ENCODE data around the gene NELFA.

Gene NELFA

DNA sequence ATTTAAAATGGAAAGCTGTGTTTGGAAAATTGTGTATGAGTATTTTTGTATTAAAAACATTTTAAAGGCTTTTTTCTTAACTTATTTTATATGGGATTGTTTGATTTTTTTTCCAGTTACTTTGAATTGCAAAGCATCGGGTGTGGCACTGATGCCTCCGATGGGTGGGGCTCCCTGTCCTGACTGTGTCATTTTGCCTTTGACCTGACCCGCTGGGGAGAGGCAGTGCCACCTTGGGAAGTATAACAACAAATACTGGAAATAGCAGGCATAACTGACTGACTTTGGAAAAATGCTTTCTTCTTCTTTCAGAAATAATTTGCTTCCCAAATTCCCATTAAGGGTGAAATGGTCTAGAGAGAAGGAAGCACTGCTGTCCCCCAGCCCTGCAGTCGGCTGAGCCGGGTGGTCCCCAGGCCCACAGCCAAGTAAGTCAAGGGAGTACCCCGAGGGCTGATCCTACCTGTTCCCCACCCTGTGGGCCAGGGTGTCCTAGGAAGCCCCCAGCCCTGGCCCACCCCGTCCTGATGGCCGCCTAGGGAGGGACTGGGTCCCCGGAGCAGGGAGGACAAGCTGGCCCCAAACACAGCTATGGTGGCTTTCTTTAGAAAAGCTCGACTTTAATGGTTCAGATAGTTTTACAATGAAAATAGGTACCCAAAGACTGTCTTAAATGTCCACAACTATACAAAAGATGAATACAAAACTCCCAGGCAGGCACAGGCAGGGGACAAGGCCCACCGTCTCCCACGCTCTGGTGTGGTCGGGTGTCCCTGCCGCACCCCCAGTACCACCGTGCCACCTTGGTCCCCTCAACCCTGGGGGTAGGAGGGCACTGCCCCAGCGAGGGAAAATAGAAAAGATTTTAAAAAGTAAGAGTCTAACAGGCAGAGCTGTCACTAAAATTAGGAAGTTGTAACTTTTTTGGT is 26.4 kb downstream of the NELFA start:
- DNase-seq (ENCODE audit: low read depth): no peak

DNA sequence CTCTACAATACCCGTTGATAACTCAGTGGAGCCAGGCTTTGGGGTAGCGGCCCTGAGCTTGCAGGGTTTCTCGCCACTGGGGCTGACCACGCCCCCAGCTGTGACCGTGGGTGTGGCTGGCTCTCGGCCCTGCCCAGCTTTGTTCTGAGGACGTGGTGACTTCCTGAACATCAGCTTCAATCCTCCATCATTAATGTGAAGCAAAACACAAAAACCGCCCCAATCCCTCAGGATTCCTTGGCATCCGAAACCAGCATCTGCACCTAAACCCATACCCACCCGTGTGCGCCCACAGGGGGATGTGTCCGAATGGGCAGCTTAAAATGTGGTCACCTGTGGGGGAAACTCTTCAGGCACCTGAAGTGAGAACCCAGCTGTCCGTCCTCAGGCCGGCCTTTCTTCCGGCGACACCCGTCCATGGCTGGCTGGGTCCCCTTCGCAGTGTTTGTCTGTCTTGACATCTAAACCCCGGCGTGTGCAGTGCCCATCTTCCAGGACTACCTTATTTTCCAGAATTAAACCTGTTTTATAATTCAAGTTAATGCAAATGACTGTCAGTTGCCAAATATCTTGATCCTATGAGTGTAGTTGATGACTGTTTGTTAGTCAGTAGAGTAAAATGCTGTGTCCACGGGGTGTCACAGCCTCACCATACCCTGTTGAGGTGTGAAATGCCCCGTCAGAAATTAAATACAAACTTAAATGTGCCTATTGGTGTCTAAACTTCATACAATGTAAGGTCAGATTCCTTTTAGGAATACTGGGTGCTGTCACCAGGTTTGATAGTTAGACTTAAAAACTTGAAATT is 27.3 kb downstream of the NELFA start:
- DNase-seq (ENCODE audit: low read depth): no peak

DNA sequence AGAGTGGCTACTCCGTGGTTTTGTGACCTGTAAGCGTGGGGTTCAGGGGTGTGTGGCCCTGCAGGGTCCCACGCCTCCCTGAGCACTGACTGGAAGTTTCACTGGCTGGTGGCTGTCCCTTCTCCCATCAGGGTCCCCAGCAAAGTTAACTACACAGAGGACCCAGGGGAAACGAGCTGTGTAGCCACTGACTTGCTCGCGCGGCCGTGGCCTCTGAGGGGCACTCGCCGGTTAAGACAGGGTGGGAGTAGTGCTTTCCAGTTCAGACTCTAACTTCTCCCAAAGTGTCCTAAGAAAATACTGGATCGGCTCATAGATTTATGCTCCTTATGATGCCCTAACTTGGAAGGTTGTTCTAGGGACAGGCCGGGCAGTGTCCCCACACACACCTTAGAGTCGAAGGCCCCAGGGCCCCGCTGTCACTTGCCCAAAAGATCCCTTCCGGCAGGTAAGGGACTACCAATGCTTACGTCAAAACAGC is 28.2 kb downstream of the NELFA start:
- DNase-seq (ENCODE audit: low read depth): no peak

DNA sequence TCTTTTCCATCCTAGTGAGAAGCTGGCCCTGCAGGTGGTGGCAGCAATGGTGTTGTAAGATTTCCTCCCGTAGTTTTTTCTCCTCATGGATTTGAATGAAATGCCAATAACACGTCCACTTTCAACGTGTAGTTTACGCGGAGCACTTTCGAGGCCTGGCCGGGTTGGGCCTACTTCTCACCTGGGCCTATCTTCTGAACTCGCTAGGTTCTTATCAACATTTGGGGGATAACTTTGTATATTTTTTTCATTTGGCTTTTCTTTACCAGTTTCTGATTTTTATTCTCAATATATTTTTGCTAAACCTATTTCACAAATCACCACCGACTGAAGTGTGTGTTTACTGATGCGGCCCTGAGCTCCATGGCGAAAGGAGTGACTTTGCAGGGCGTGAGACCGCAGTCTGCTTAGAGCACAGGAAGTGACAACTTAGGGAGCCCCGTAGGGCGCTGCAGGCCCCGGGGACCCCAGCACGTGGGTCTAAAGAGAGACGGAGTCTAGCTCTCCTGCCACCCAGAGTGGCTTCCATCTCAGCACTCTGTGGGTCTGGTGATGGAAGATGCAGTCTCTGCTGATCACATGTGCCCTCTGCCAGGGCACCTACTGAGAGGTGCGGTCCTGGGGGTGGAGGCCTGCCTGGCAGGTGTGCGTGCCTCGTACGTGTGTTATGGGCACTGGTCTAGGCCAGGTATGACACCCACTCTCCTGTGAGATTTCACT is 29.1 kb downstream of the NELFA start:
- DNase-seq (ENCODE audit: low read depth): no peak

DNA sequence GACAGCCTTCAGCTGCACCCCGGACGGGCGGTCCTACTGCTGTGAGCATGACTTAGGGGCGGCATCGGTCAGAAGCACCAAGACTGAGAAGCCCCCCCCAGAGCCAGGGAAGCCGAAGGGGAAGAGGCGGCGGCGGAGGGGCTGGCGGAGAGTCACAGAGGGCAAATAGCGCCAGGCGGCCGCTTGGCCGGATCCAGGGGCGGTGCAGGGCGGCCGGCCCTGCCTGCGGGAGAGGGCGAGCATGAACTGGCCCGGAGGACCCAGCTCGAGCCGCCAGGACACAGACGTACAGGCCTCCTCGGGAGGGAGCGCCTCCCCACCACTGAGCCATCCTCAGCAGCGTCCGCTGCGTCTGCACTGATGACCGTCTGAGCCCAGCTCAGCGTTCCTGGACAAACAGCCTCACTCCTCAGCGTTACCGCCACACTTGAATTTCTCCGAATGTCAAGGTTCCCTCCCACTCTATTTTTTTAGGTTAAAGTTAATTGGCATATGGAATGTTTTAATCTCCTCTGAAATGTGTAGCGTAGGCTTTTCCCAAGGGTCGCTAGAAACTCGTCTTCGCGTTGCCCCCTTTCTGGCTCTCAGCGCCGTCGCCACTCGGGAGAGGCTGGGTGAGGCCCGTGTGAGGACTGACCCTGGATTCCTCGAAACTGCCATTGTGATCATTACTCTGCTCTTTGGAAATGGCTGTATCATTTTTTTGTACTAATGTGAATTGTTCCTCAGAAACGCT is 29.9 kb downstream of the NELFA start:
- no peak for DNase-seq (ENCODE audit: low read depth)

DNA sequence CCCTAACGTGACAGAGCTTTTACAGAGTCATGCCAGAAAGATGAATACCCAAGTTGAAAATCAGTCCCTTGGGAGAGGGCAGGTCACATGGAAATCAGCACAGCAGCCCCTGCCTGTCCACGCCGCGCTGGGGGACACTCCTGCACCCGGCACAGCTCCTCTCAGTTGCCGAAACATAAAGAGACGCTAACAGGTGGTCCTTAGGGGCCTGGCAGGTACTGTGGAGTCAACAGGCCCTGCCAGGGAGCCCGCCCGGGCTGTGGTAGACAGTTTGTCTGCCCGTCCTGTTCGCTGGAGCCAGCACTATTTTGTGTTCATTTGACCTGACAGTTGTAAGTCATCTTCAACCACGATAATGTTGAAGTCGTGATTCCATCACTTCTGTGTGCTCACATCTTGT is 30.5 kb downstream of the NELFA start:
- no peak for DNase-seq (ENCODE audit: low read depth)

- no peak for DNase-seq (ENCODE audit: low read depth)
Observed at GRCh38 chr4:1976416-1977352, 32.1 kb downstream of the NELFA start.

DNA sequence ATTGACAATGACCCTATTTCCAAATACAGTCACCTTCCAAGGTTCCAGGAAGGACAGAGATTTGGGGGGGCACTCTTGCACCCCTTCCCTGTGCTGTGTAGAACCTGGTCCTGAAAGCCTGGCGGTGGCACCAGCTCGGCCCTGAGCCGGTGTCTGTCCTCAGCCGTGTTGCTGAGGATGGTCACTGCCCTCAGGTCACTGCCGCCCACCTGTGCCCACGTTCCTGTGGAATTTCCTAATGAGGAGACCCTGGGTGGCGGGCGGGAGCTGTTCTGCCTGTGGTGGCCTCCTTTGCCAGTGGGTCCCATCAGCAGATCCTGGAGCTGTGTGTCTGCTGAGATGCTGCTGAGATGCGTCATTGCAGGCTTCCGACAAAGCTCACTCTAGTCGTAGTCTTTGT is 32.9 kb downstream of the NELFA start:
- no peak for DNase-seq (ENCODE audit: low read depth)

- no peak for DNase-seq (ENCODE audit: low read depth)
Observed at GRCh38 chr4:1975391-1975801, 33.4 kb downstream of the NELFA start.

- DNase-seq (ENCODE audit: low read depth): no peak
Observed at GRCh38 chr4:1974840-1975239, 33.9 kb downstream of the NELFA start.

DNA sequence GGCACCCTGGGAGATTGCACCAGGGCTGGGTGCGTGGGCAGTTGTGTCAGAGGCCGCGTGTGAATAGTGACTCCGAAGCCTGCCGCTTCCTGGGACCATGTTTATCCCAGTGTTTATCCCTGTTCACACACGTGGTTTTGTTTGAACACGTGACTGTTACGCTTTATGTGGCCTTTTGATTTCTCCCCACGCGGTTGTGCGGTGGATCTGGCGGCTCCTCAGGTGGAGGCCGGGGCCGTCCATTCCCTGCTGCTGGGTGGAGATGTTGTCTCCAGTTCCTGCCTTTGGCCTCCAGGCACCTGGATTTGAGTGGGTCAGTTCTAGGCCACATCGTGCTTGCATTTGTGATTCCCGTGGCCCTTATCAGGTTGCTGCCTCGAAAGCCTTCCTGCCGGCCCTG is 35.1 kb downstream of the NELFA start:
- DNase-seq (ENCODE audit: low read depth): no peak

- DNase-seq (ENCODE audit: low read depth): no peak
Observed at GRCh38 chr4:1973218-1973617, 35.6 kb downstream of the NELFA start.

- DNase-seq (ENCODE audit: low read depth): no peak
Observed at GRCh38 chr4:1972414-1972813, 36.4 kb downstream of the NELFA start.

DNA sequence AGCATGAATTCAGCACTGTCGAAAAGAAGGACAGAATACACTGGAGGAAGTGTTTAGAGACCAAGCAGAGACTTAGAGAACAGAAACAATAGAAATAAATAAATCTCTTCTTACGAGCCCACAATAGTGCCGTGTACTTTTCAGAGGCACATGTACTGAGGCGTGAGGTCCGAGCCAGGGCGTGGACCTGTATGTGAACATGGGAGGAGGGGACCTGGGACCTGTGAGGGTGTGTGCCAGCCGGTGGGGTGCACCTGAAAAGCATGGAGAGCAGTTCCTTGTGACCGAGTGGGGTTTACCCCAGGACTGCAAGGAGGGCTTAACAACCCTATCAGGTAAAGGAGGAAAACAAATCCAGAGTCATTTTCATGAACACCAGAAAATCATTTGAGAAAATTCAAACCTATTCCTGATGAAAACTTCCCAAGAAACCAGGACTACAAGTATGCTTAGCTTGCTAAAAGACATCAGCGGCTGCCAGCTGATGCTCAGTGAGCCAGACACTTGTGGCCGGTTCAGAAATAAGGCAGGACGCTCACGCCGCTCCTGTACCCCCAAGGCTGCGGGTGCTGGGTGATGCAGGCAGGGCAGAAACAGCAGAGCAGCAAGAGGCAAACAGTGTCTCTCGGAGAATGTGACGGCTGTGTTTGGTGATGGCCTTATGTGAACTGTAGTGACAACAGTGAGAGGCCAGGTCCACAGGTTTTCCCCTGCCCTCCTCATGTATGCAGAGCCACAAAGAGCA is 37.1 kb downstream of the NELFA start:
- no peak for DNase-seq (ENCODE audit: low read depth)

DNA sequence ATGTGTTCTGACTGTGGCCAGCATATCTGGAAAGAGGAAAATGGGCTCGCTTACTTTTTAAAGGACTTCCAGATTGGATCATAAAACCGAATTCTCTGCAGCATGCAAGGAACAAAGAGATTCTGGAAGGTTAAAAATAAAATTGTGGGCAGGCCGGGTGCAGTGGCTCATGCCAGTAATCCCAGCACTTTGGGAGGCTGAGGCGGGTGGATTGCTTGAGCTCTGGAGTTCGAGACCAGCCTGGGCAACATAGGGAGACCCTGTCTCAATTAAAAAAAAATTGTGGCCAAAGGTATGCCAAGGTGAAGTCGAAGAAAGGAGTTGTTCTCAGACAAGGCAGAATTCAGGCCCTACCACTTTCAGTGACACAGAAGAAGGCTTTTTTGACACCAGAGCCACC is 37.8 kb downstream of the NELFA start:
- DNase-seq (ENCODE audit: low read depth): no peak

DNA sequence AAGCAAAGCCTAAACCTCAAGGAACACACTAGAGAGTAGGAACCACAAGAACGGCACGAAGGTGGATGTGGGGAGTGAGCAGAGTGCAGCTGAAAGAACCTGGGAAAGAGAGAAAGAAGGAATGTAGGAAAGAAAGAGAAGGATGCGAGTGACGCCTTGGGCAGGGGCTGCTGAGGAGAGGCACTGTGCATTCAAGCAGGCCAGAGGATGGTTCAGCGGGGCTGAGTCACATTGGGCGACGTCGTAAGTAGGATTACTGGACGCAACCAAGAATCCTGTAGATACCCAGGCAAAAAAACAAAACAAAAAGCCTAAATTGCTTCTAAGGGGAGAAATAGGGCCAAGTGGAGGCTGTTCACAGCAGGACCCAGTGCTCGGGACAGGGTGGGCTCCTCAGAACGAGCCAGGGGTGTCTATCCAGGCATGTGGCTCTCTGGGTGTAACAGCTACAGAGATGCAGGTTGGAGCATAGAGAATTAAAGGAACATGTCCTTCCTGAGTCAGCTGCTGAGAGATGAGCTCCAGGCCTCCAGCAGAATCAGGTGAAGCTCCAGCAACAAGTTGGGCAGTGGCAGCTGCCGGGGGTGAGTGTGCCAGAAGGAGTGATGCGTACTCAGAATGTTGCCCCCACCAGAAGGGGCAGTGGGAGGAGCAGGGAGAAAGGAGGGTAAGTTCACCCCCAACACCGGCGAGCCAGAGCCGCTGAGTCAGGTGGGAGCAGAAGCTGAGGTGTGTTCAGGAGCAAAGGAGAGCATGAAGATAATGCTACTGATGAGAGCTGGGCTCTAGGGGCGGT is 38.6 kb downstream of the NELFA start:
- no peak for DNase-seq (ENCODE audit: low read depth)

DNA sequence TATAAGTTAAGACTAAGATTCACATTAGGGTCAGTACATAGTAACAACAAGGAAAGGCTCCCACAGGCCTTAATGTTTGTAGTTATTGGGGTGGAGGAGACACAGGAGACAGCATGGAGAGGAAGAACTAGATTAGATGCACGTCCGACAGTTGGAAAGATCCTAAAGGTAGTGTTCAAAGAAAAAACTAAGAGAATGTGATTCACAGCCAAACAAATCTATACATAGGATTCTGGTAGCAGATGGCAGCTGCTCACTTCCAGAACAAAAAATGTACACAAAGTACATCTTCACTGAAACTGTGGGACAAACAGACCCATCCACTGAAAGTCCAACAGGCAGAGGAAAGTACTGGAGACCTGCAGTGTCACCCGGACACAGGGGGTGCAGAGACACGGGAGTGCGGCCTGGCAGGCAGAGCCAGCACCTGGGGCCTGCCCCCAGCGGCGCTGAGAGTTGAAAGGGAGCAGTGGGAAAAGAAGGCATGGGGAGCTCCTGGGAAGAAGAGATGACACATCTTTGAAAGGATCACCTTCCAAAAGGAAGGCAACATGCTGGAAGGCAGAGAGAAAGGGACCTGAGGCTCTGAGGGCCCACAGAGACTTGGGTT is 40.0 kb downstream of the NELFA start:
- DNase-seq (ENCODE audit: low read depth): no peak

DNA sequence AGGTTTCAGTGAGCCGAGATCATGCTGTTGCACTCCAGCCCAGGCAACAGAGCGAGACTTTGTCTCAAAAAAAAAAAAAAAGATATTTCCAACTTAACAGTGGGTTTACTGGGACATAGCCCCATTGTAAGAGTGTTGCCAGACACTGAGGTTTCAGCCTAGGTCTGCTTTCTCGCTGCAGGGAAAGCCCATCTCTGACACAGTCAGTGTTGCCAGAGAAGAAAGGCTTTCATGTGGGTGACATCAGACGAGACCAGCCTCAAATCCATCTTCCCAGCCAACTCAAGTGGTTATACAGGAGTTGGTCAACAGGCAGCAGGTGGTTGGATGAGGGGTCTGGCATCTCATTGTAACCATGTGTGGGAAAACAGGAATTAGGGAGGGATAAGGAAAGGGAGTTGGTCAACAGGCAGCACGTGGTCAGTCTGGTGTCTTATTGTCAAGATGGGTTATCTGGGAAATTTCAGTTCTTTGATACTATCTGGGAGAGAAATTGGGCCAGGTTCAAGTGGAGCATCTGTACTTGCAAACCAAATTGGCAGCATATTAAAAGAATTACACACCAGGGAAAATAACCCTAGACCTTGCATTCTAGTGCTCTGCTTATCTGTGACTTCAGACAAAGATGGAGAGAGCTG is 41.1 kb downstream of the NELFA start:
- no peak for DNase-seq (ENCODE audit: low read depth)

Data from HS-27A (cell line).